HG03571 (cell line): ENCODE results near the gene BTC.
"Not testable (repeated sequence)": the region's sequence is repeated elsewhere in the genome, so short reads cannot be mapped to it uniquely, and the experiment has no call there.

ENCODE experiments used
- ATAC-seq: cut with Tn5 transposase; IDR thresholded peaks from one replicate; pipeline ENCODE4 v1.9.1; 2021; ENCODE audit not compliant: unreplicated experiment

The BTC gene

GRCh38 chr4:74758551-74759145 lies 35.7 kb downstream of the BTC start:
- ATAC-seq, result no peak

GRCh38 chr4:74757136-74757535 lies 37.2 kb downstream of the BTC start:
- no peak for ATAC-seq

- ATAC-seq, result no peak
These were observed 38.8 kb downstream of the BTC start for GRCh38 chr4:74755486-74755885.

GRCh38 chr4:74754218-74754617 lies 40.1 kb downstream of the BTC start:
- ATAC-seq, result no peak

- no peak for ATAC-seq
These were observed 41.5 kb downstream of the BTC start for GRCh38 chr4:74752798-74753197.

- no peak for ATAC-seq
These were observed 42.5 kb downstream of the BTC start for GRCh38 chr4:74751856-74752255.

- no peak for ATAC-seq
These were observed 43.1 kb downstream of the BTC start for GRCh38 chr4:74751247-74751646.

GRCh38 chr4:74742185-74742584 lies 52.1 kb downstream of the BTC start:
- no peak for ATAC-seq

GRCh38 chr4:74738464-74739143 lies 55.7 kb downstream of the BTC start:
- no peak for ATAC-seq

- ATAC-seq, result no peak
These were observed 59.3 kb downstream of the BTC start for GRCh38 chr4:74734995-74735394.

- no peak for ATAC-seq
These were observed 60.6 kb downstream of the BTC start for GRCh38 chr4:74733756-74734155.

GRCh38 chr4:74724979-74725378 lies 69.3 kb downstream of the BTC start:
- no peak for ATAC-seq

- no peak for ATAC-seq
These were observed 77.9 kb downstream of the BTC start for GRCh38 chr4:74716436-74716765.

GRCh38 chr4:74715706-74716435 lies 78.5 kb downstream of the BTC start:
- peak; percentile 90 for ATAC-seq

- ATAC-seq, result no peak
These were observed 79.7 kb downstream of the BTC start for GRCh38 chr4:74714611-74715130.

- not testable (repeated sequence) for ATAC-seq
These were observed 86.2 kb downstream of the BTC start for GRCh38 chr4:74708135-74708534.
